DND-41 (cell line): ENCODE measurements around the gene CLCA2.

ENCODE experiments used
- ATAC-seq: fragments of 200-7000 bp; cut with Tn5 transposase; 3 replicates; pipeline ENCODE4 v1.9.1; 2021; ENCODE audit warnings: low read depth; ENCODE audit not compliant: insufficient read depth
- DNase-seq: peaks from one replicate; pipeline ENCODE4 v3.0.0-alpha.2; 2020
- H2AFZ ChIP-seq: 2 replicates; pipeline ENCODE4 v1.6.0; 2012; ENCODE audit warnings: low read depth, low read length
- H3K27ac ChIP-seq: 2 replicates; pipeline ENCODE4 v1.5.1; 2012; ENCODE audit warnings: low read length, inconsistent platforms
- H3K27me3 ChIP-seq: fragments of 200-600 bp; sonication (generic); 2 replicates; pipeline ENCODE4 v1.6.0; 2012; ENCODE audit warnings: low read length, mild to moderate bottlenecking, inconsistent platforms; ENCODE audit not compliant: insufficient read depth, poor library complexity
- H3K36me3 ChIP-seq: 2 replicates; pipeline ENCODE4 v1.5.1; 2012; ENCODE audit warnings: low read length, inconsistent platforms; ENCODE audit not compliant: insufficient read depth
- H3K4me1 ChIP-seq: 2 replicates; pipeline ENCODE4 v1.5.1; 2012; ENCODE audit warnings: mild to moderate bottlenecking, low read length; ENCODE audit not compliant: insufficient read depth
- H3K4me2 ChIP-seq: 2 replicates; pipeline ENCODE4 v1.6.0; 2012; ENCODE audit warnings: mild to moderate bottlenecking, moderate library complexity, low read length, inconsistent platforms; ENCODE audit not compliant: insufficient read depth
- H3K4me3 ChIP-seq, 2 experiments: fragments of 200-600 bp in 1 of 2; shearing (Covaris generic) in 1 of 2; 2 replicates each; pipeline ENCODE4 v1.5.1; 2012 to 2016; ENCODE audit warnings: inconsistent platforms in 2 of 2, low read length in 2 of 2, mild to moderate bottlenecking in 2 of 2, low read depth in 1 of 2, moderate library complexity in 1 of 2
- H3K79me2 ChIP-seq: 2 replicates; pipeline ENCODE4 v1.6.0; 2012; ENCODE audit warnings: low read length, inconsistent platforms; ENCODE audit not compliant: insufficient read depth
- H3K9ac ChIP-seq: 2 replicates; pipeline ENCODE4 v1.6.0; 2012; ENCODE audit warnings: low read depth, mild to moderate bottlenecking, inconsistent platforms, low read length, moderate library complexity
- H3K9me3 ChIP-seq: 2 replicates; pipeline ENCODE4 v1.5.1; 2012; ENCODE audit warnings: low read length, moderate library complexity, mild to moderate bottlenecking, inconsistent platforms; ENCODE audit not compliant: insufficient read depth, severe bottlenecking
- H4K20me1 ChIP-seq: 2 replicates; pipeline ENCODE4 v1.6.0; 2012; ENCODE audit warnings: low read length; ENCODE audit not compliant: insufficient read depth
- EZH2 ChIP-seq: IDR thresholded peaks from 3 replicates; pipeline ENCODE4 v1.6.1; 2012; ENCODE audit warnings: borderline replicate concordance, low read depth, mild to moderate bottlenecking, moderate library complexity, low read length, inconsistent platforms; ENCODE audit not compliant: severe bottlenecking
- TF ChIP-seq, protein P1 (sequence below): IDR thresholded peaks from 2 replicates; pipeline ENCODE4 v1.5.1; 2012; ENCODE audit warnings: borderline replicate concordance, low read length, moderate library complexity, mild to moderate bottlenecking; ENCODE audit not compliant: poor library complexity, severe bottlenecking; ENCODE audit errors: extremely low read depth

Gene CLCA2

DNA sequence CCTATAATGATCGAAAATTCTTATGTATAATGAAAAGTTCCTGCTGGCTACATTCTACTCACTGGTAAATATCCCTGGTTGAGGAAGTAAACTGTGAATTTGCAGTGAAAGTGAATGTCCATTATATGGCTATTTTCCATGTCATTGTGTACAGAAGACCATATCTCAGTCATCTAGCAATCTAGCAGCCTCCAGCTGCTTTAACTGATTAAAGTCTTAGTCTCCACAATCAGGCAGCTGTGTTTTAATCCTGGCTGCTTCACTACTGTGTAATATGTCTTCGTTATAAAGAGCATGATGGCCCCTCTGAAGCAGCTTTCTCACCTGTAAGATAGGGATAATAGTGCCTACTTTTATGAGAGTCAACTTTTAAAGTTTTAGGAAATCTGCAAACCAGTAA is 11.4 kb downstream of the CLCA2 start:
- Histone ChIP-seq H3K9me3 (no peaks in the 10 kb centered on the region), H4K20me1 (no peaks in the 10 kb centered on the region), H3K4me1 (peaks cover 4% of the 10 kb centered on the region), H3K36me3 (no peaks in the 10 kb centered on the region), H3K27me3 (no peaks in the 10 kb centered on the region), H3K27ac (no peak overlapping the region), H3K4me2 (no peak overlapping the region), H3K79me2 (no peaks in the 10 kb centered on the region), H3K9ac (no peak overlapping the region), H2AFZ (no peak overlapping the region), H3K4me3 (no peak overlapping the region)
- ATAC-seq = no peak
- no peak for DNase-seq
- no peak for TF ChIP-seq EZH2
- TF ChIP-seq, protein P1, sequence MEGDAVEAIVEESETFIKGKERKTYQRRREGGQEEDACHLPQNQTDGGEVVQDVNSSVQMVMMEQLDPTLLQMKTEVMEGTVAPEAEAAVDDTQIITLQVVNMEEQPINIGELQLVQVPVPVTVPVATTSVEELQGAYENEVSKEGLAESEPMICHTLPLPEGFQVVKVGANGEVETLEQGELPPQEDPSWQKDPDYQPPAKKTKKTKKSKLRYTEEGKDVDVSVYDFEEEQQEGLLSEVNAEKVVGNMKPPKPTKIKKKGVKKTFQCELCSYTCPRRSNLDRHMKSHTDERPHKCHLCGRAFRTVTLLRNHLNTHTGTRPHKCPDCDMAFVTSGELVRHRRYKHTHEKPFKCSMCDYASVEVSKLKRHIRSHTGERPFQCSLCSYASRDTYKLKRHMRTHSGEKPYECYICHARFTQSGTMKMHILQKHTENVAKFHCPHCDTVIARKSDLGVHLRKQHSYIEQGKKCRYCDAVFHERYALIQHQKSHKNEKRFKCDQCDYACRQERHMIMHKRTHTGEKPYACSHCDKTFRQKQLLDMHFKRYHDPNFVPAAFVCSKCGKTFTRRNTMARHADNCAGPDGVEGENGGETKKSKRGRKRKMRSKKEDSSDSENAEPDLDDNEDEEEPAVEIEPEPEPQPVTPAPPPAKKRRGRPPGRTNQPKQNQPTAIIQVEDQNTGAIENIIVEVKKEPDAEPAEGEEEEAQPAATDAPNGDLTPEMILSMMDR = no peak

DNA sequence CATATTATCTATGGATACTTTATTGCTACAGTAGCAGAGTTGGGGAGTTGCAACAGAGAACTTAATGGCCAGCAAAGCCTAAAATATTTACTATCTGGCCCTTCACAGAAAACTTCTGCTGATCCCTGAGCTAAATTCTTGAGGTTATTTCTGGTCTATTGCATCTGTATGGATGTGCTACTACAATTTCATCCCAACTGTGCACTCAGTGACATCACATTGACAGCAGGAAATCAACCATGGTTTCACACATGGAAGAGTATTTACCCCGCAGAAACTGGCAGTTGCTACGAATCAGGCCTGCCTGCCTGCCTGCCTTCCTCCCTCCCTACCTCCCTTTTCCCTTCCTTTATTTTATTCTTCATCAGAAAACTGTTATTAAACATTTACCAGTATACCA is 12.1 kb downstream of the CLCA2 start:
- Histone ChIP-seq H3K4me2 (no peak overlapping the region), H3K27ac (no peak overlapping the region), H3K9me3 (no peaks in the 10 kb centered on the region), H3K9ac (no peak overlapping the region), H3K27me3 (no peaks in the 10 kb centered on the region), H3K4me1 (peaks cover 2% of the 10 kb centered on the region; the same call in 1 of the 2 replicates), H4K20me1 (no peaks in the 10 kb centered on the region), H3K36me3 (no peaks in the 10 kb centered on the region), H3K4me3 (no peak overlapping the region), H2AFZ (no peak overlapping the region), H3K79me2 (no peaks in the 10 kb centered on the region)
- ATAC-seq (no peak), DNase-seq (no peak)
- TF ChIP-seq EZH2 = no peak
- TF ChIP-seq, protein P1 = no peak

DNA sequence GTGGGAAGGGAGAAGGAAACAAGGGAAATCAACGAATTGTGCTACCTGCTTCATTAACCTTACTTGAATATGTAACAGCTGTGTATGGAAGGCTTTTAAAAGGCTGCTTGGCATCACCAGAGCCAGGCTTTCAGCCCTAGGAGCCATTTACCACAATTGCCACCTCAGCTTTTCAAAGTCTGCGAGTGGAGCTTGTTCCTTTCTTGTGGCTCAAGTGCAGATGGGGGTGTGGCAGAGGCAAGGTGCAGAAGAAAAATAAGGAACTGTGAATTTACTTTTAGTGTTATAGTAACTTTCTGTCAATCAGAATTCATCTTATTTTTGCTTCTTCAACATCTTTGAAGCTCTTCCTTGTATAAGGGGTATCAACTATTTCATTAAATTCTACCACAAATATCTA is 17.6 kb downstream of the CLCA2 start:
- no peaks in the 10 kb centered on the region for H4K20me1 ChIP-seq
- peaks cover 14% of the 10 kb centered on the region; the same call in 1 of the 2 replicates for H3K4me1 ChIP-seq
- peak; percentile 100 for ATAC-seq
- no peaks in the 10 kb centered on the region for H3K9me3 ChIP-seq
- H3K27ac ChIP-seq = no peak overlapping the region
- H3K4me3 ChIP-seq = no peak overlapping the region
- no peaks in the 10 kb centered on the region for H3K27me3 ChIP-seq
- TF ChIP-seq, protein P1 = no peak
- TF ChIP-seq EZH2 = no peak
- no peaks in the 10 kb centered on the region for H3K79me2 ChIP-seq
- H3K9ac ChIP-seq = no peak overlapping the region
- no peak overlapping the region for H3K4me2 ChIP-seq
- H3K36me3 ChIP-seq = no peaks in the 10 kb centered on the region
- H2AFZ ChIP-seq = no peak overlapping the region
- peak; percentile 80 for DNase-seq

DNA sequence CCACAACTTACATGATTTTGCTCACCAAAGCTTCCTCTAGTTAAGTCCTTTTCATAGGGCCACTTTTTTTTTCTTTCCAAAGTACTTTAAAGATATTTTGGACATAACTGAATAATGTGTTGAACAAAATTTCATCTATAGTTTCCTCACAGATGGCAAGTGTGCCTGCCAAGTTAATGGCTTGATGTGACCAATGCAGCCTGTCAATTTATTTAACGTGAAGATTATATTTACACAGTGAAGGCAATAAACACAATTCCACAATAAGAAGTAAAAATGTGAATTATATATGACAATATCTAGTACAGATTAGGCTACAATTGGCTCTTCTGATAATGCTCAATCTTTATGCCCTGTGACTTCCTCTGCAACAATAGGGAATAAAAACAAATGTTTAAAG is 18.0 kb downstream of the CLCA2 start:
- Histone ChIP-seq H3K9ac (no peak overlapping the region), H3K4me1 (peaks cover 14% of the 10 kb centered on the region; the same call in 1 of the 2 replicates), H3K79me2 (no peaks in the 10 kb centered on the region), H3K4me2 (no peak overlapping the region), H3K27ac (no peak overlapping the region), H2AFZ (no peak overlapping the region), H3K9me3 (no peaks in the 10 kb centered on the region), H3K36me3 (no peaks in the 10 kb centered on the region), H3K27me3 (no peaks in the 10 kb centered on the region), H3K4me3 (no peak overlapping the region), H4K20me1 (no peaks in the 10 kb centered on the region)
- no peak for ATAC-seq
- no peak for TF ChIP-seq EZH2
- TF ChIP-seq, protein P1 = no peak
- no peak for DNase-seq
